ENCODE results near the gene PA2G4.

The PA2G4 gene

GRCh38 chr12:56117778-56118687 lies 13.7 kb downstream of the PA2G4 start, which contains the start of gene ZC3H10:
ZC3H10 (plus strand) TSS chr12:56118266; CDS start chr12:56120563, 2,297 bp downstream.
- peak within 1 kb of the TSS; percentile 99 for H3K9ac ChIP-seq (ENCODE audit: low read length)
- no peaks in the 10 kb centered on the region for H3K9me3 ChIP-seq (ENCODE audit: low read length)

GRCh38 chr12:56118688-56119357 lies 14.5 kb downstream of the PA2G4 start:
- H3K9ac ChIP-seq (ENCODE audit: low read length), result peak overlapping the region; percentile 80
- H3K4me1 ChIP-seq (ENCODE audit: insufficient read depth, low read length), result peaks cover 20% of the 10 kb centered on the region
- H3K36me3 ChIP-seq (ENCODE audit: insufficient read depth, low read length), result peaks cover 37% of the 10 kb centered on the region
- H3K27me3 ChIP-seq (ENCODE audit: control insufficient read depth in 1 of 2, insufficient read depth in 2 of 2, low read length in 2 of 2), result no peaks in the 10 kb centered on the region
- peak overlapping the region; percentile 94 for H3K27ac ChIP-seq (ENCODE audit: low read depth, low read length)
- no peaks in the 10 kb centered on the region for H3K9me3 ChIP-seq (ENCODE audit: low read length)
- peak overlapping the region; percentile 59 to 96 for H3K4me3 ChIP-seq (ENCODE audit: low read depth in 1 of 2, low read length in 2 of 2)

More at GRCh38 chr12:56117778-56118687, 13.7 kb downstream of the PA2G4 start, which contains the start of gene ZC3H10:
- Histone ChIP-seq H3K4me3 (ENCODE audit: low read depth in 1 of 2, low read length in 2 of 2) (peak within 1 kb of the TSS; percentile 59 to 96), H3K27ac (ENCODE audit: low read depth, low read length) (peak within 1 kb of the TSS; percentile 94), H3K27me3 (ENCODE audit: control insufficient read depth in 1 of 2, insufficient read depth in 2 of 2, low read length in 2 of 2) (no peaks in the 10 kb centered on the region), H3K4me1 (ENCODE audit: insufficient read depth, low read length) (peaks cover 20% of the 10 kb centered on the region), H3K36me3 (ENCODE audit: insufficient read depth, low read length) (peaks cover 45% of the 10 kb centered on the region)

- H3K36me3 ChIP-seq (ENCODE audit: insufficient read depth, low read length), result peaks cover 33% of the 10 kb centered on the region
- peak overlapping the region; percentile 94 for H3K27ac ChIP-seq (ENCODE audit: low read depth, low read length)
- peaks cover 20% of the 10 kb centered on the region for H3K4me1 ChIP-seq (ENCODE audit: insufficient read depth, low read length)
- no peaks in the 10 kb centered on the region for H3K9me3 ChIP-seq (ENCODE audit: low read length)
- no peaks in the 10 kb centered on the region for H3K27me3 ChIP-seq (ENCODE audit: control insufficient read depth in 1 of 2, insufficient read depth in 2 of 2, low read length in 2 of 2)
- H3K4me3 ChIP-seq (ENCODE audit: low read depth in 1 of 2, low read length in 2 of 2), result peak overlapping the region in 1 of 2 donors; percentile 96
- H3K9ac ChIP-seq (ENCODE audit: low read length), result peak overlapping the region; percentile 80
Observed at GRCh38 chr12:56119361-56119796, 15.0 kb downstream of the PA2G4 start.

DNA sequence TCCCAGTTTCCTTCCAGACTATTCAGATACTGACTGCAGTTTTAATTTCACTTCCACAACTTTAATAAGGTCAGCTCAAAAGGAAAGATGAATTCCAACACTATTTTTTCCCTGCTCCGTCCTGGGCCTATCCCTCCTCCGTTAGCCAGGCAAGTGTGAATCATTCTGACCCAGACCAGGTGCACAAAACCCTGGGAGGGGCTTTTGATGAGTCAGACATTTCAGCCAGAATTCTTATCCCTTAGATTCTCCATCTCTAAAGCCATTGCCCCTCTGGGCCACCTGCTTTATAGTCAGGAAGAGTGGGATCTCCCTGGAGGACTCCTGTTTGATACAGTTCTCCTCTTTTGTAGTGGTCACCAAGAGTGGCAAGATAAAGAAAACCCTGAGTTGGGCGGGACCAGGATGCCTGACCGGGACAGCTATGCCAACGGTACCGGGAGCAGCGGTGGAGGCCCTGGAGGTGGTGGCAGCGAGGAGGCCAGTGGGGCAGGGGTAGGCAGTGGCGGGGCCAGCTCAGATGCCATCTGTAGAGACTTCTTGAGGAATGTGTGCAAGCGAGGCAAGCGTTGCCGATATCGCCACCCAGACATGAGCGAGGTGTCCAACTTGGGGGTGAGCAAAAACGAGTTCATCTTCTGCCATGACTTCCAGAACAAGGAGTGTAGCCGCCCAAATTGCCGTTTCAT lies 15.9 kb downstream of the PA2G4 start:
- H3K27ac ChIP-seq (ENCODE audit: low read depth, low read length), result peak overlapping the region; percentile 80
- no peaks in the 10 kb centered on the region for H3K27me3 ChIP-seq (ENCODE audit: control insufficient read depth in 1 of 2, insufficient read depth in 2 of 2, low read length in 2 of 2)
- H3K4me3 ChIP-seq (ENCODE audit: low read depth in 1 of 2, low read length in 2 of 2), result no peak overlapping the region
- peaks cover 20% of the 10 kb centered on the region for H3K4me1 ChIP-seq (ENCODE audit: insufficient read depth, low read length)
- H3K9me3 ChIP-seq (ENCODE audit: low read length), result no peaks in the 10 kb centered on the region
- H3K36me3 ChIP-seq (ENCODE audit: insufficient read depth, low read length), result peaks cover 33% of the 10 kb centered on the region
- no peak overlapping the region for H3K9ac ChIP-seq (ENCODE audit: low read length)

DNA sequence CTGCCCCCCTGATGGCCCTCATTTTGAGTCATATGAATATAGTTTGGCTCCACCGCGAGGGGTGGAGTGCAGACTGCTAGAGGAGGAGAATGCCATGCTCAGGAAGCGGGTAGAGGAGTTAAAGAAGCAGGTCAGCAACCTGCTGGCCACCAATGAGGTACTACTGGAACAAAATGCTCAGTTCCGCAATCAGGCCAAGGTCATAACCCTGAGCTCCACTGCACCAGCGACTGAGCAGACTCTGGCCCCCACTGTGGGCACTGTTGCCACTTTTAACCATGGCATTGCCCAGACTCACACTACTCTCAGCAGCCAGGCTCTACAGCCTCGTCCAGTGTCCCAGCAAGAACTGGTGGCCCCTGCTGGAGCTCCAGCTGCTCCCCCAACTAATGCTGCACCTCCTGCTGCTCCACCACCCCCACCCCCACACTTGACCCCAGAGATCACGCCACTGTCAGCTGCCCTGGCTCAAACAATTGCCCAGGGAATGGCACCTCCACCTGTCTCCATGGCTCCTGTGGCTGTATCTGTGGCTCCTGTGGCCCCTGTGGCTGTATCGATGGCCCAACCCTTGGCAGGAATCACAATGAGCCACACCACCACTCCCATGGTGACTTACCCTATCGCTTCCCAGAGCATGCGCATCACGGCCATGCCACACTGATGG lies 17.0 kb downstream of the PA2G4 start:
- no peaks in the 10 kb centered on the region for H3K9me3 ChIP-seq (ENCODE audit: low read length)
- no peak overlapping the region for H3K27ac ChIP-seq (ENCODE audit: low read depth, low read length)
- H3K9ac ChIP-seq (ENCODE audit: low read length), result no peak overlapping the region
- no peak overlapping the region for H3K4me3 ChIP-seq (ENCODE audit: low read depth in 1 of 2, low read length in 2 of 2)
- H3K4me1 ChIP-seq (ENCODE audit: insufficient read depth, low read length), result peaks cover 27% of the 10 kb centered on the region
- H3K27me3 ChIP-seq (ENCODE audit: control insufficient read depth in 1 of 2, insufficient read depth in 2 of 2, low read length in 2 of 2), result no peaks in the 10 kb centered on the region
- H3K36me3 ChIP-seq (ENCODE audit: insufficient read depth, low read length), result peaks cover 33% of the 10 kb centered on the region

DNA sequence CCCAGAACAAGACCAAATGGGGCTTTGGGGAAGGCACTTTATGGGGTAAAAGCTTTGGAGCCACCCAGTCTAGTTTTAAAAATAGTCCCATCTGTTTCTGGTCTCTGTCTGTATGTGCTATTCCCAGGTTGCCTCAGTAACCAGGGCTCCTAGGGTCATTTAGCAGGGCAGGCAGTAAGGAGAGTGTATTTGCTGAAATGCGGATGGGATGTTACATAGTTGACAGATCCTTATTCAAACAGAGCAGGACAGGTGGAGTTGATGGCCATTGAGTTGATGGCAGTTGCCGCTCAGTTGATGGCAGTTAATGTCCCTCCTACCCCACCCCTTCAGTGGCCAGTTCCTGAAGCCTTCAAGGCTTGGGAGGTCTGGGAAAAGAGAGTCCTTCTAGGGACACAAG lies 18.3 kb downstream of the PA2G4 start:
- Histone ChIP-seq H3K4me1 (ENCODE audit: insufficient read depth, low read length) (peaks cover 38% of the 10 kb centered on the region), H3K4me3 (ENCODE audit: low read depth in 1 of 2, low read length in 2 of 2) (no peak overlapping the region), H3K27ac (ENCODE audit: low read depth, low read length) (peak overlapping the region; percentile 53), H3K9ac (ENCODE audit: low read length) (no peak overlapping the region), H3K9me3 (ENCODE audit: low read length) (no peaks in the 10 kb centered on the region), H3K36me3 (ENCODE audit: insufficient read depth, low read length) (peaks cover 27% of the 10 kb centered on the region), H3K27me3 (ENCODE audit: control insufficient read depth in 1 of 2, insufficient read depth in 2 of 2, low read length in 2 of 2) (no peaks in the 10 kb centered on the region)

DNA sequence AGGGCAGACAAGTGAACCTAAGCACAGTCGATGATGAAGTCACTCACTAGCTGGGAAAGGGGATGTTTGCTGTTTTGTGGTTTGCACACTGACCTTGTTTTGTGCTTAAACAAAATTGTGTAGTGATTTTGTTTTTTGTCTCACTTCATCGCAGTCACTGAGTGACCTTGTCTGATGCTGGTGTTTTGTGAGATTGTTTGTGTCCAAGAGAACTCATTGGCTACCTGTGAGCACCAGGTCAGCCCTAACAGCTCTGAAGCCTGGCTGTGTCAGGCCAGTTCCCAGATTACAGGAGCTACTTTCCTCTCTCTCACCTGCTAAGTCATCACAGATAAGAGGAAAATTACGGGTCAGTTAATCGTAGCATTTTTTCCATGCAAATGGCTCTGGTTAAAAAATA lies 19.8 kb downstream of the PA2G4 start:
- Histone ChIP-seq H3K9ac (ENCODE audit: low read length) (no peak overlapping the region), H3K36me3 (ENCODE audit: insufficient read depth, low read length) (peaks cover 27% of the 10 kb centered on the region), H3K4me3 (ENCODE audit: low read depth in 1 of 2, low read length in 2 of 2) (no peak overlapping the region), H3K9me3 (ENCODE audit: low read length) (no peaks in the 10 kb centered on the region), H3K27ac (ENCODE audit: low read depth, low read length) (no peak overlapping the region), H3K27me3 (ENCODE audit: control insufficient read depth in 1 of 2, insufficient read depth in 2 of 2, low read length in 2 of 2) (no peaks in the 10 kb centered on the region), H3K4me1 (ENCODE audit: insufficient read depth, low read length) (peaks cover 31% of the 10 kb centered on the region)

GRCh38 chr12:56126732-56127239 lies 22.4 kb downstream of the PA2G4 start:
- Histone ChIP-seq H3K9me3 (ENCODE audit: low read length) (no peaks in the 10 kb centered on the region), H3K27ac (ENCODE audit: low read depth, low read length) (peak overlapping the region; percentile 92), H3K4me3 (ENCODE audit: low read depth in 1 of 2, low read length in 2 of 2) (peak overlapping the region in 1 of 2 donors; percentile 58), H3K4me1 (ENCODE audit: insufficient read depth, low read length) (peaks cover 33% of the 10 kb centered on the region), H3K36me3 (ENCODE audit: insufficient read depth, low read length) (peaks cover 23% of the 10 kb centered on the region), H3K9ac (ENCODE audit: low read length) (peak overlapping the region; percentile 77), H3K27me3 (ENCODE audit: control insufficient read depth in 1 of 2, insufficient read depth in 2 of 2, low read length in 2 of 2) (no peaks in the 10 kb centered on the region)

DNA sequence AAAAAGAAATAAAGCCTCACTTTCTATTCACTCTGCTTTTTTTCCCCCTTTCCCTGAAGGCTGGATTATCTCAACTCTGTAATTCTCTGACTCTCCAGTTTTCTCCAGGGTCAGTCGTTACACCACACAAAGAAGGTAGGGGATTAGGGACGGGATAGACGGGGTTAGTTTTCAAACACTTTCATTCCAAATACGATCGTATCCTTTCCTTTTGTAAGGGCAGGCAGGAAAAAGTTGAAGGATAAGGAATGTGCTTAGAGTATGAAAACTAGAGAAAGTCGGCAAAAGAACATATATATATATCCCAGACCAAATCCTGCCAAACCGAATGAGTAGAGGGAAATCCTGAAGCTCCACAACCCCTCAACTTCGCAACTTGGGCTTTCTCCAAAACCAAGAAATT lies 23.1 kb downstream of the PA2G4 start:
- no peaks in the 10 kb centered on the region for H3K27me3 ChIP-seq (ENCODE audit: control insufficient read depth in 1 of 2, insufficient read depth in 2 of 2, low read length in 2 of 2)
- H3K9ac ChIP-seq (ENCODE audit: low read length), result peak overlapping the region; percentile 77
- H3K36me3 ChIP-seq (ENCODE audit: insufficient read depth, low read length), result peaks cover 24% of the 10 kb centered on the region
- H3K9me3 ChIP-seq (ENCODE audit: low read length), result no peaks in the 10 kb centered on the region
- H3K27ac ChIP-seq (ENCODE audit: low read depth, low read length), result peak overlapping the region; percentile 92
- peak overlapping the region in 1 of 2 donors; percentile 58 for H3K4me3 ChIP-seq (ENCODE audit: low read depth in 1 of 2, low read length in 2 of 2)
- peaks cover 33% of the 10 kb centered on the region for H3K4me1 ChIP-seq (ENCODE audit: insufficient read depth, low read length)

GRCh38 chr12:56127888-56128669 lies 23.7 kb downstream of the PA2G4 start, which contains the start of gene ESYT1:
ESYT1 (plus strand) TSS chr12:56128267; CDS start chr12:56128320, 53 bp downstream.
- Histone ChIP-seq H3K4me3 (ENCODE audit: low read depth in 1 of 2, low read length in 2 of 2) (peak within 1 kb of the TSS; percentile 66 to 91), H3K9me3 (ENCODE audit: low read length) (no peaks in the 10 kb centered on the region), H3K9ac (ENCODE audit: low read length) (peak within 1 kb of the TSS; percentile 83), H3K4me1 (ENCODE audit: insufficient read depth, low read length) (peaks cover 33% of the 10 kb centered on the region), H3K27me3 (ENCODE audit: control insufficient read depth in 1 of 2, insufficient read depth in 2 of 2, low read length in 2 of 2) (no peaks in the 10 kb centered on the region), H3K36me3 (ENCODE audit: insufficient read depth, low read length) (peaks cover 26% of the 10 kb centered on the region), H3K27ac (ENCODE audit: low read depth, low read length) (peak within 1 kb of the TSS; percentile 92)
